ENCODE data around the gene ADAMTS9. TPM values are rescaled to one million over a fixed set of nuclear protein-coding genes. Genes with fewer than 3 reads are reported as not detected.

The ADAMTS9 gene
- total RNA-seq, 1 experiment from 2014 or later: 1.2 TPM

- H4K20me1 ChIP-seq (ENCODE audit: insufficient read depth): no peaks in the 10 kb centered on the region
- DNase-seq: no peak
- H3K79me2 ChIP-seq (ENCODE audit: low read depth): no peaks in the 10 kb centered on the region
- POLR2A ChIA-PET (ENCODE audit: unreplicated experiment): interaction anchor here (0.7 kb wide), 1 partner anchor 115 kb away, joined by 4 read pairs; no protein-coding TSS in a partner anchor
- no peaks in the 10 kb centered on the region for H3K27me3 ChIP-seq (ENCODE audit: insufficient read depth, low read depth)
- H3F3A ChIP-seq (ENCODE audit: insufficient read depth, low read depth): no peaks in the 10 kb centered on the region
- H3K4me3 ChIP-seq: no peak overlapping the region
- intact Hi-C loops (cut with micrococcal nuclease; ENCODE audit: unreplicated experiment): no loop called here
- H3K4me1 ChIP-seq (replicated peaks; ENCODE audit: insufficient read depth): no peaks in the 10 kb centered on the region; the same call in 1 of the 2 replicates
- H3K9me3 ChIP-seq (ENCODE audit: insufficient read depth, low read depth): no peaks in the 10 kb centered on the region
- no peaks in the 10 kb centered on the region for H3K36me3 ChIP-seq (ENCODE audit: low read depth)
- TF ChIP-seq CTCF (conservative IDR thresholded peaks at IDR 0.05) (no peak), EZH2 (IDR thresholded peaks at IDR 0.05; ENCODE audit: low read depth) (no peak)
- H2AFZ ChIP-seq: no peak overlapping the region
- no peak overlapping the region for H3K27ac ChIP-seq
- CTCF ChIA-PET: no interaction called here
- H3K9me2 ChIP-seq (ENCODE audit: insufficient read depth): no peaks in the 10 kb centered on the region
- H3K4me2 ChIP-seq: no peak overlapping the region
- no TSS peak for BruUV-seq (replicated peaks)
Measured at GRCh38 chr3:64654013-64654412, 33.8 kb downstream of the ADAMTS9 start.

- Histone ChIP-seq H3K4me3 (no peak overlapping the region), H2AFZ (no peak overlapping the region), H4K20me1 (ENCODE audit: insufficient read depth) (no peaks in the 10 kb centered on the region), H3K79me2 (ENCODE audit: low read depth) (no peaks in the 10 kb centered on the region), H3K9me2 (ENCODE audit: insufficient read depth) (no peaks in the 10 kb centered on the region), H3F3A (ENCODE audit: insufficient read depth, low read depth) (no peaks in the 10 kb centered on the region), H3K36me3 (ENCODE audit: low read depth) (no peaks in the 10 kb centered on the region), H3K9me3 (ENCODE audit: insufficient read depth, low read depth) (no peaks in the 10 kb centered on the region), H3K4me2 (no peak overlapping the region), H3K27ac (no peak overlapping the region), H3K4me1 (replicated peaks; ENCODE audit: insufficient read depth) (no peaks in the 10 kb centered on the region; the same call in 1 of the 2 replicates), H3K27me3 (ENCODE audit: insufficient read depth, low read depth) (no peaks in the 10 kb centered on the region)
- POLR2A ChIA-PET (ENCODE audit: unreplicated experiment): no interaction called here
- intact Hi-C loops (cut with micrococcal nuclease; ENCODE audit: unreplicated experiment): no loop called here
- TF ChIP-seq CTCF (conservative IDR thresholded peaks at IDR 0.05) (no peak), EZH2 (IDR thresholded peaks at IDR 0.05; ENCODE audit: low read depth) (no peak)
- DNase-seq: no peak
- no TSS peak for BruUV-seq (replicated peaks)
- CTCF ChIA-PET: no interaction called here
Measured at GRCh38 chr3:64653101-64653500, 34.7 kb downstream of the ADAMTS9 start.

DNA sequence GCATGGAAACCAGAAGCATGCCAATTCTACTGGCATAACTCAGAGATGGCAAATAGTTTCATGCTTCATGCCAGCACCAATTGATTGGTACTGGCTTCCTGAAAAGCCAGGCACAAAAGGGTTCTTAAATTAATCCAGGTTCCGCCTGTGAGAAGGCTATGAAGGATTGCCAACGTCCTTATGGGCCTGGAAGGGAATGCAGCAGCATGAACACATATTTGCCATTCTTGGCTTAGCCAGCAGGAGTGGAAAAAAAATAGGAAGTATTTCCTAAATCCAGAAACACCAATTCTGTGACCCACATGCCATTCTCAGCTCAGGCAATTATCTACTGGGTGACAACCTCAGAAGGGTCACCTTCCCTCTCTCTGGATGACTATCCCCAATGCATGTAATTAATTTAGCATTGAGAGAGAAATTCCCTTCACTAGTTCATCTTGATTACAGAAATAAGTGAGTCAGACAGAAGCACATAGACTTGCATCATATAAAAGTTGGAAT is 36.0 kb downstream of the ADAMTS9 start:
- ChIA-PET POLR2A (ENCODE audit: unreplicated experiment) (no interaction called here), CTCF (no interaction called here)
- Histone ChIP-seq H4K20me1 (ENCODE audit: insufficient read depth) (no peaks in the 10 kb centered on the region), H3K4me2 (no peak overlapping the region), H3K4me3 (no peak overlapping the region), H3K27me3 (ENCODE audit: insufficient read depth, low read depth) (no peaks in the 10 kb centered on the region), H3K9me2 (ENCODE audit: insufficient read depth) (no peaks in the 10 kb centered on the region), H3F3A (ENCODE audit: insufficient read depth, low read depth) (no peaks in the 10 kb centered on the region), H3K27ac (no peak overlapping the region), H3K36me3 (ENCODE audit: low read depth) (no peaks in the 10 kb centered on the region), H3K79me2 (ENCODE audit: low read depth) (no peaks in the 10 kb centered on the region), H2AFZ (no peak overlapping the region), H3K9me3 (ENCODE audit: insufficient read depth, low read depth) (no peaks in the 10 kb centered on the region), H3K4me1 (replicated peaks; ENCODE audit: insufficient read depth) (no peaks in the 10 kb centered on the region; the same call in 1 of the 2 replicates)
- TF ChIP-seq CTCF (conservative IDR thresholded peaks at IDR 0.05) (no peak), EZH2 (IDR thresholded peaks at IDR 0.05; ENCODE audit: low read depth) (no peak)
- intact Hi-C loops (cut with micrococcal nuclease; ENCODE audit: unreplicated experiment): no loop called here
- no peak for DNase-seq
- no TSS peak for BruUV-seq (replicated peaks)

Measured in PC-9 (cell line).